Astrocyte of the cerebellum (primary cell): ENCODE results near the gene VEZT.

ENCODE experiments used
- DNase-seq: peaks from one replicate; pipeline ENCODE4 v3.0.0-alpha.2; 2011; ENCODE audit warnings: low read depth
- H3K4me3 ChIP-seq: 2 replicates; pipeline ENCODE4 v1.5.1; 2011; ENCODE audit warnings: mild to moderate bottlenecking, low read depth, low read length, moderate library complexity
- in situ Hi-C: cut with HindIII; loops from 2 replicates; pipeline ENCODE4 v1.10.0; 2017; ENCODE audit warnings: low sequenced_read_pairs
- TF ChIP-seq, protein P1 (sequence below): IDR thresholded peaks from 2 replicates; pipeline ENCODE4 v1.5.1; 2012; ENCODE audit warnings: low read length, low read depth, moderate library complexity, mild to moderate bottlenecking; ENCODE audit errors: missing control alignments

VEZT gene

DNA sequence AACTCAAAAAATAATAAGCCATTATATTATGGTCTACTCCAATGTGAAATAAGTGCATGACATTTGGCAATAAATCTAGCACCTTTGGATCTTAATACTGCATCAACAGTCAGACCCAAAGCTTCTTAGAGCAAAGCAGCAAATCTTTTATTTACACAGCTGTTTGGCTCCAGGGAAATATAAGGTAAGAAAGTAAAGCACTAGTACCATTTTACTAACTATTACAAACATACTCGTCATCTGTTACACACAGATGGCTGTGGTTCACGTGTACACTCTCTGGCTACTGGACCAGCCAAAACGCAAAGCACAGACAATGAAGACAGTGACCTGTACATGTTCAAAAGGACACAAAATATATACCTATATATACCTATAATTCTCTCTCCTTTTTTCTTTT is 3.1 kb upstream of the VEZT start:
- H3K4me3 ChIP-seq, result no peak overlapping the region
- DNase-seq, result no peak
- TF ChIP-seq, protein P1, sequence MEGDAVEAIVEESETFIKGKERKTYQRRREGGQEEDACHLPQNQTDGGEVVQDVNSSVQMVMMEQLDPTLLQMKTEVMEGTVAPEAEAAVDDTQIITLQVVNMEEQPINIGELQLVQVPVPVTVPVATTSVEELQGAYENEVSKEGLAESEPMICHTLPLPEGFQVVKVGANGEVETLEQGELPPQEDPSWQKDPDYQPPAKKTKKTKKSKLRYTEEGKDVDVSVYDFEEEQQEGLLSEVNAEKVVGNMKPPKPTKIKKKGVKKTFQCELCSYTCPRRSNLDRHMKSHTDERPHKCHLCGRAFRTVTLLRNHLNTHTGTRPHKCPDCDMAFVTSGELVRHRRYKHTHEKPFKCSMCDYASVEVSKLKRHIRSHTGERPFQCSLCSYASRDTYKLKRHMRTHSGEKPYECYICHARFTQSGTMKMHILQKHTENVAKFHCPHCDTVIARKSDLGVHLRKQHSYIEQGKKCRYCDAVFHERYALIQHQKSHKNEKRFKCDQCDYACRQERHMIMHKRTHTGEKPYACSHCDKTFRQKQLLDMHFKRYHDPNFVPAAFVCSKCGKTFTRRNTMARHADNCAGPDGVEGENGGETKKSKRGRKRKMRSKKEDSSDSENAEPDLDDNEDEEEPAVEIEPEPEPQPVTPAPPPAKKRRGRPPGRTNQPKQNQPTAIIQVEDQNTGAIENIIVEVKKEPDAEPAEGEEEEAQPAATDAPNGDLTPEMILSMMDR, result no peak
- in situ Hi-C loops, result no loop called here

DNA sequence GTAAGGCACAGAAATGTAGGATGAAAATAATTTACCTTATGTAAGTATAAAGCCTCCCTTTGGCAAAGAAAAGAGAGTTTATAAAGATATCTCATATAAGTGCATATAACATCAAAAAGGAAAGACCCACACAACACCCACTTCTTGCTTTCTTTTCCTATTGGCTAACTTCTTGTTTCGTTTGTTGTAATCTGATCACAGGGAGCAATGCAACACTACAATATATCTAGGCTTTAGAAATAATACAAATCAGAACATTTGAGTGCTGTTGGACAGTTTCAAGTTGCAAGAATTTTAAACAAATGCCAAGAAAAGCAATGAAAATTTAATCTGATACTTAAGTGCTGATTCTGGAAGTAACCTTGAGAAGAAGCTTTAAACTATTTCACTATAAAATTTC is 1.7 kb upstream of the VEZT start:
- TF ChIP-seq, protein P1, result no peak
- DNase-seq, result peak; percentile 41
- in situ Hi-C loops, result no loop called here
- H3K4me3 ChIP-seq, result peak overlapping the region; percentile 86

DNA sequence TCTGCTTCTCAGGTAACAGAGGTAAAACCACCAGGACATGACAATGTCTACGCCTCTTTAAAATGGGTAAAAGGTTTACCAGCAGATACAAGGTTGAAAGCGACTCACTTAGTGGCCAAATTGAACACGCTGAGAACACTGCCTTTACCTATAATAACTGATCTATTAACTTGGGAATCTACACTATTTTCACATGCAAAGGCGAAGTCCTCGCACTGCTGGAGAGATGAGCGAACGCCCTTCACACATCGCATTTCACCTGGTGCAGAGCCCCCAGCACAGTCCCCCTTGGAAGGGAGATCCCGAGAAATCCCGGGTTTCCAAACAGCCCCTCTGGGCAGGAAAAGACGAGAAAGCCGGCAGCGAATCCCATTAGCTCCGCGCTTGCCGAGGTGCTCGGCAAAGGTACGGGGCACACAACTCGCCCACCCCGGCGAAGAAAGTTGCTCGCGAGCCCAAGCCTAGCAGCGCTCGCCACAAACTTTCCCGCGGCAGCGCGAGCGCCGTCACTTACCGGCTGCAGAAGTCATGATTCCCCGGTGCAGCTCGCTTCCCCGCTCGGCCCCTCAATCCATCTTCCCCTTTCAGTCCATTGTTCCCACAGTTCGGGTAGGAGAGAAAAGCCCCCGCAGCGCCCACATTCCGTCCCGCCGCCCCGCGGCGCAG is 763 bp upstream of the VEZT start:
- in situ Hi-C loops, result no loop called here
- TF ChIP-seq, protein P1, result no peak
- peak overlapping the region; percentile 86 for H3K4me3 ChIP-seq
- DNase-seq, result no peak

DNA sequence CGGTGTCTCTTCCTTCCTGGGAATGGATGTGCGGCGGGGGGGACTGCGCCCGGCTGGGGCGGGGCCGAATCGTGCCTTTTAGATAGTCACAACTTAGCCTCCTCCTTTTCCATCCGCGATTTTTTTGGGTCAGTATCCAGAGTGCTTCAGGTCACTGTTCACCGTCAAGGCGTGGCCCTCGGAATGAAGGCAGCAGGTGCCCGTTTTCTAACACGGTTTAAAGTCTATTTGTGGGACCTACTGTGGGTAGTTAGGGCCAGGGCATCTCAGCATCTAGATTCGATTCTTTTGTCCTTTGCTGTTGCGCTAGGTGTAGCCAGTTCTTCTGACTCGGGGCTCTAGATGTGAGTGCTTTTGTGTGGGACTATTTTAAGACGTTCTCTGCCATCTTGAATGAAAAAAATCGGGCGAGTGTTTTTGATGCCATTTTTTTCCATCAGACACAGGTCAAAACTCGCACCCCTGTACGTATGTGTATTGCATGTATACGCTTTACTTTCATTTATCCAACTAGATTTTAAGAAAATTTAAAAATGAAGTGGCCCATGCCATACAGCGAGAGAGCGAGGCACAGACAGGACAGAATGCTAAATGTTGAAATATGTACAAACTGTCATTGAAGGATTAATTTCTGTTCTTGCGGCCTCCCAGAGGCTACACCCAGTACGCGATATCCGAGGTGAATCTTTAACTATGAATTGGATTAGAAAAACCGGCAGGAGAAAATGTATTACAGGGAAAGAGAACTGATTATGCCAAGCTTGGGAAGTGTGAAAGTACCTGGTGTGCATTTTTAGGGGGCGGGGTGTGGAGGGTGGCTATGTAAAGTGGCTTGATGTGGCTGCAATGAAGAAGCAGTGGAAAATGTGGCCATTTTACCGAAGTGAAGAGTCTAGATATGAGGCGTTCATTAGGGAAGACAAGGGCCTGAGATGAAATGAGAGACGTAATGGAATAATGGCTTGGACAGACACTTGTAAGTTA is 835 bp downstream of the VEZT start:
- H3K4me3 ChIP-seq, result peak overlapping the region; percentile 86
- peak; percentile 11 for DNase-seq
- in situ Hi-C loops, result no loop called here
- TF ChIP-seq, protein P1, result no peak

DNA sequence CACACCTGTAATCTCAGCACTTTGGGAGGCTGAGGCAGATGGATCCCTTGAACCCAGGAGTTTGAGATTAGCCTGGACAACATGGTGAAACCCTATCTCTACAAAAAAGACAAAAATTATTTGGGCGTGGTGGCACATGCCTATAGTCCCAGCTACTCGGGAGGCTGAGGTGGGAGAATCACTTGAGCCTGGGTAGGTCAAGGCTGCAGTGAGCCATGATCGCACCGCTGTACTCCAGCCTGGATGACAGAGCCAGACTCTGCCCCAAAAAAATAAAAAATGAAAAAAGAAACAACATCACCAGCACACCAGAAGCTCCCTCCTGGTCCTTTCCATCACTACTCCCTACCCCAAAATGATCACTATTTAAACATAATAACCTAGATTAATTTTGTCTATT is 2.6 kb downstream of the VEZT start:
- TF ChIP-seq, protein P1, result no peak
- H3K4me3 ChIP-seq, result no peak overlapping the region
- in situ Hi-C loops, result no loop called here
- no peak for DNase-seq

DNA sequence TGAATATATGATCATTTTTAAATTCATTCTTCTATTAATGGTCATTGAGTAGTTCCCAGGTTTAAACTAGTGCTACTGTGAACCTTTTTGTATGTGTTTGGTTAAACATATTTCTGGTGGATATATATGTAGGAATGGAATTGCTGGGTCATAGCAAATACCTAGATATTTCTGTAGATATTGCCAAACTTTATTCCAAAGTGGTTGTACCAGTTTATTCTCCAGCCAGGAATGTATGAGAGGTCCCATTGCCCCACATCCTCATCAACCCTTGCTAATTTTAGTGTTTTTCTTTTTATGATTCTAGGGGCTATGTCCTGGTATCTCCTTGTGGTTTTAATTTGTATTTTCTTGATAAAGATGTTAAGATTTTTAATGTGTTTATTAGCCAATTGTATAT is 3.1 kb downstream of the VEZT start:
- in situ Hi-C loops, result no loop called here
- TF ChIP-seq, protein P1, result no peak

More for the DNA sequence above, 3.1 kb downstream of the VEZT start:
- H3K4me3 ChIP-seq, result no peak overlapping the region
- DNase-seq, result no peak
